ENCODE data around the gene RHBDD3. TPM values are rescaled to one million over a fixed set of nuclear protein-coding genes. Genes with fewer than 3 reads are reported as not detected.
"Not testable (repeated sequence)": the region's sequence is repeated elsewhere in the genome, so short reads cannot be mapped to it uniquely, and the experiment has no call there.

RHBDD3 gene
- total and polyA plus RNA-seq, 12 donors: 7.0 to 25.8 (median 12.6) TPM

GRCh38 chr22:29225422-29226090, 42.2 kb downstream of the RHBDD3 start:
- Histone ChIP-seq H3K9me3 (no peaks in the 10 kb centered on the region), H3K4me3 (no peak overlapping the region), H3K4me1 (peaks cover 4 to 16% (median 15%) of the 10 kb centered on the region in 9 donors), H3K36me3 (no peaks in the 10 kb centered on the region), H3K27me3 (peaks cover 0 to 4% (median 0%) of the 10 kb centered on the region in 7 donors), H3K27ac (peak overlapping the region in 4 of 10 donors; percentile 4 to 66 (median 45))
- ATAC-seq (peak; percentile 65 to 91 (median 79)), DNase-seq (peak; percentile 50 to 69)
- intact Hi-C loops (cut with DNase I): no loop called here
- TF ChIP-seq CTCF (IDR thresholded peaks at IDR 0.05): no peak
- WGBS, 2 donors: 41 to 49% methylated on average over 16 of the region's 16 CpGs

GRCh38 chr22:29224859-29225410, 42.8 kb downstream of the RHBDD3 start:
- 94 to 96% methylated on average over 7 of the region's 7 CpGs for WGBS, 2 donors
- Histone ChIP-seq H3K27ac (peak overlapping the region in 3 of 10 donors; percentile 4 to 66 (median 36)), H3K36me3 (no peaks in the 10 kb centered on the region), H3K4me1 (peaks cover 4 to 16% (median 15%) of the 10 kb centered on the region in 9 donors), H3K4me3 (no peak overlapping the region), H3K9me3 (no peaks in the 10 kb centered on the region), H3K27me3 (peaks cover 0 to 4% (median 0%) of the 10 kb centered on the region in 7 donors)
- TF ChIP-seq CTCF (IDR thresholded peaks at IDR 0.05): no peak
- ATAC-seq (peak in 1 of 8 donors; percentile 19), DNase-seq (no peak)
- intact Hi-C loops (cut with DNase I): no loop called here

- ATAC-seq (no peak), DNase-seq (no peak)
- H3K27me3 ChIP-seq: peaks cover 0 to 4% (median 0%) of the 10 kb centered on the region in 7 donors
- no peaks in the 10 kb centered on the region for H3K36me3 ChIP-seq
- H3K4me1 ChIP-seq: peaks cover 4 to 16% (median 15%) of the 10 kb centered on the region in 9 donors
- WGBS, 2 donors: 75 to 84% methylated on average over 19 of the region's 19 CpGs
- H3K27ac ChIP-seq: no peak overlapping the region
- H3K4me3 ChIP-seq: no peak overlapping the region
- H3K9me3 ChIP-seq: no peaks in the 10 kb centered on the region
- intact Hi-C loops (cut with DNase I): no loop called here
- TF ChIP-seq CTCF (IDR thresholded peaks at IDR 0.05): no peak
These were observed 43.5 kb downstream of the RHBDD3 start for GRCh38 chr22:29224121-29224858.

- H3K36me3 ChIP-seq: no peaks in the 10 kb centered on the region
- WGBS, 2 donors: 89% methylated on average over 14 of the region's 14 CpGs
- ATAC-seq (no peak), DNase-seq (no peak)
- no peak for TF ChIP-seq CTCF (IDR thresholded peaks at IDR 0.05)
- H3K27ac ChIP-seq: no peak overlapping the region
- intact Hi-C loops (cut with DNase I): loop anchor here in 1 of 10 donors (10.0 kb wide), 1 partner anchor 55 kb away; no protein-coding TSS in a partner anchor
- no peak overlapping the region for H3K4me3 ChIP-seq
- no peaks in the 10 kb centered on the region for H3K9me3 ChIP-seq
- H3K27me3 ChIP-seq: peaks cover 0 to 4% (median 0%) of the 10 kb centered on the region in 7 donors
- peaks cover 0 to 13% (median 2%) of the 10 kb centered on the region in 9 donors for H3K4me1 ChIP-seq
These were observed 47.7 kb downstream of the RHBDD3 start for GRCh38 chr22:29219881-29220670.

GRCh38 chr22:29219409-29219782, 48.4 kb downstream of the RHBDD3 start:
- not testable (repeated sequence) for H3K4me3 ChIP-seq, H3K27me3 ChIP-seq, DNase-seq, H3K4me1 ChIP-seq, ATAC-seq, H3K27ac ChIP-seq, H3K9me3 ChIP-seq, H3K36me3 ChIP-seq
- WGBS, 2 donors: 79 to 90% methylated on average over 2 of the region's 2 CpGs
- intact Hi-C loops (cut with DNase I): loop anchor here in 1 of 10 donors (10.0 kb wide), 1 partner anchor 55 kb away; no protein-coding TSS in a partner anchor

All from heart right ventricle (tissue), 16 donors.